ENCODE results near the gene C10orf95. TPM values are rescaled to one million over a fixed set of nuclear protein-coding genes. Genes with fewer than 3 reads are reported as not detected.

Gene C10orf95
- total RNA-seq, 1 donor: not detected

DNA sequence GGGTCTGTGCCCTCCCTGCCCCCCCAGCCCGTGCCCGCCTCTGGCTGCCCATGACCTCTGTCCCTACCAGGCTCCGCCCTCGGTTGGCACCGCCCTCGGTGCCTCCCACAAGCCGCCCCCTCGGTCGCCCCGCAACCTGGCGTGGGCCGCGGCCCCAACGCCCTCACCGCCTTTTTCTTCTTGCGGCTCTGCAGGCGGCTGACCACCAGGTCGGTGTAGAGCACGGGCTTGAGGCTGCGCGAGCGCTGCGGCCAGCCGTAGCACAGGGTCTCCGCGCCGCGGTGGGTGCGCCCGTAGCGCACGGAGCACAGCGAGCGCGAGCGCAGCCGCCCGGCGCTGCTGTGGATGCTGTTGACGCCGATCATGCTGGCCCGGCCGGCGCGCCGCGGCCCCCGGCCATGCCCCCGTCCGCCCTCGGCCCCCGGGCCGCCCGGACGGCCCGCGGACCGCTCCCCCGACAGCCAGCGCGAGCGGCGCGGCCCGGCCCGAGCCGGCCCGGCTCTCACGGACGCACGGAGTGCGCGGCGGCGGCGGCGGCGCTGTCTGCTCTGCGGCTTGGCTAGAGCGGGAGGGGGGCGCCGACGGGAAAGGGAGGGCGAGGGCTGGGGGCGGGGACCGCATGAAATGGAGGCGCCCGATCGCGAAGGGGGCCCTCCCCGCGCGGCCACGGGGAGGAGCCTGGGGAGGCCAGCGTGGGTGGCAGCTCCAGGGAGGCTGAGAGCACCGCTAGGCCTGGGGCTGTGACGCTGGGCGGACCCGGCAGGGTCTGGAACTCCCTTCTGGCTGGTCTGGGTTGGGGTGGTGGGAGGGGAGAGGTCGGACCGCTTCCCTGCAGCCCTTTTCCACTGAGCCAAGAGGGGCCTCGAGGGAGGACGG is 42.4 kb downstream of the C10orf95 start:
- Histone ChIP-seq H3K79me2 (ENCODE audit: insufficient read depth, low read length) (no peaks in the 10 kb centered on the region), H3K9me3 (ENCODE audit: low read depth, low read length) (no peaks in the 10 kb centered on the region), H3K27ac (ENCODE audit: low read depth, low read length) (no peak overlapping the region), H3K4me1 (ENCODE audit: insufficient read depth, low read length) (peaks cover 9% of the 10 kb centered on the region), H2AFZ (ENCODE audit: low read length) (no peak overlapping the region), H3K36me3 (ENCODE audit: insufficient read depth, low read length) (no peaks in the 10 kb centered on the region), H4K20me1 (ENCODE audit: insufficient read depth, low read length) (peaks cover 3% of the 10 kb centered on the region), H3K4me3 (ENCODE audit: insufficient read depth, low read length) (peak overlapping the region; percentile 66), H3K27me3 (ENCODE audit: insufficient read depth, low read length) (peaks cover 57% of the 10 kb centered on the region), H3K4me2 (ENCODE audit: insufficient read depth, low read length) (peak overlapping the region; percentile 62)
- TF ChIP-seq, protein P1, sequence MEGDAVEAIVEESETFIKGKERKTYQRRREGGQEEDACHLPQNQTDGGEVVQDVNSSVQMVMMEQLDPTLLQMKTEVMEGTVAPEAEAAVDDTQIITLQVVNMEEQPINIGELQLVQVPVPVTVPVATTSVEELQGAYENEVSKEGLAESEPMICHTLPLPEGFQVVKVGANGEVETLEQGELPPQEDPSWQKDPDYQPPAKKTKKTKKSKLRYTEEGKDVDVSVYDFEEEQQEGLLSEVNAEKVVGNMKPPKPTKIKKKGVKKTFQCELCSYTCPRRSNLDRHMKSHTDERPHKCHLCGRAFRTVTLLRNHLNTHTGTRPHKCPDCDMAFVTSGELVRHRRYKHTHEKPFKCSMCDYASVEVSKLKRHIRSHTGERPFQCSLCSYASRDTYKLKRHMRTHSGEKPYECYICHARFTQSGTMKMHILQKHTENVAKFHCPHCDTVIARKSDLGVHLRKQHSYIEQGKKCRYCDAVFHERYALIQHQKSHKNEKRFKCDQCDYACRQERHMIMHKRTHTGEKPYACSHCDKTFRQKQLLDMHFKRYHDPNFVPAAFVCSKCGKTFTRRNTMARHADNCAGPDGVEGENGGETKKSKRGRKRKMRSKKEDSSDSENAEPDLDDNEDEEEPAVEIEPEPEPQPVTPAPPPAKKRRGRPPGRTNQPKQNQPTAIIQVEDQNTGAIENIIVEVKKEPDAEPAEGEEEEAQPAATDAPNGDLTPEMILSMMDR (IDR thresholded peaks at IDR 0.05; ENCODE audit: extremely low read depth, low read depth, low read length): no peak
- DNase-seq (ENCODE audit: insufficient read length, low spot score, missing footprints): peak; percentile 94

DNA sequence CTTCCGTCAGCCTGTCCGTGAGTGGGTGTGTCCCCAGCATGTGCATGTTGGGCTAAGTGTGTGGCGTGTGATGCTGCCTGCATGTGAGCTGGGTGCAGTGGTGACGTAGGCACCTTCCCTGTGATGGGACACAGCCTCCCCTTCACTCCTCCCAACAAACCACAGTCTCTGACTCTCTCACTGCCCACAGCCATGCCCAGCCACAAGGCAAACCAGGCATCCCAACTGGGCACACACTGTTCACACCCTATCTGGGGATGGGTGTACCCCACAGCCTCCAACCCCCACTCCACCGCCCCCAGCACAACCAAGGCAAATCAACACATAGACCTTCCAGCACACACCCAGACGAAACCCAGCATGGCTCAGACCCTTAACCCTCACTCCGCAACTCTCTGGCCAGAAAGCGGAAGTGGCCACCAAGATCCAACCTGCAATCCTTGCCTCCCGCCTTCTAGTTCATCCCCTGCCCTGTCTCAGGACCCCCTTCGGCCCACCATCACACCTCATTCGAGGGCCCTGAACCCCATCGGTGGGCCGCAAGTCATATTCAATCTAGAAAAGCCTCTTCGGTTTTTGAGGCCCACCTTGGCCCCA is 43.1 kb downstream of the C10orf95 start:
- Histone ChIP-seq H3K4me1 (ENCODE audit: insufficient read depth, low read length) (peaks cover 8% of the 10 kb centered on the region), H3K27ac (ENCODE audit: low read depth, low read length) (no peak overlapping the region), H4K20me1 (ENCODE audit: insufficient read depth, low read length) (peaks cover 3% of the 10 kb centered on the region), H3K4me2 (ENCODE audit: insufficient read depth, low read length) (peak overlapping the region; percentile 61), H3K27me3 (ENCODE audit: insufficient read depth, low read length) (peaks cover 56% of the 10 kb centered on the region), H3K36me3 (ENCODE audit: insufficient read depth, low read length) (no peaks in the 10 kb centered on the region), H3K9me3 (ENCODE audit: low read depth, low read length) (no peaks in the 10 kb centered on the region), H2AFZ (ENCODE audit: low read length) (no peak overlapping the region), H3K4me3 (ENCODE audit: insufficient read depth, low read length) (peak overlapping the region; percentile 66), H3K79me2 (ENCODE audit: insufficient read depth, low read length) (no peaks in the 10 kb centered on the region)
- peak; percentile 87 for DNase-seq (ENCODE audit: insufficient read length, low spot score, missing footprints)
- TF ChIP-seq, protein P1 (IDR thresholded peaks at IDR 0.05; ENCODE audit: extremely low read depth, low read depth, low read length): no peak

DNA sequence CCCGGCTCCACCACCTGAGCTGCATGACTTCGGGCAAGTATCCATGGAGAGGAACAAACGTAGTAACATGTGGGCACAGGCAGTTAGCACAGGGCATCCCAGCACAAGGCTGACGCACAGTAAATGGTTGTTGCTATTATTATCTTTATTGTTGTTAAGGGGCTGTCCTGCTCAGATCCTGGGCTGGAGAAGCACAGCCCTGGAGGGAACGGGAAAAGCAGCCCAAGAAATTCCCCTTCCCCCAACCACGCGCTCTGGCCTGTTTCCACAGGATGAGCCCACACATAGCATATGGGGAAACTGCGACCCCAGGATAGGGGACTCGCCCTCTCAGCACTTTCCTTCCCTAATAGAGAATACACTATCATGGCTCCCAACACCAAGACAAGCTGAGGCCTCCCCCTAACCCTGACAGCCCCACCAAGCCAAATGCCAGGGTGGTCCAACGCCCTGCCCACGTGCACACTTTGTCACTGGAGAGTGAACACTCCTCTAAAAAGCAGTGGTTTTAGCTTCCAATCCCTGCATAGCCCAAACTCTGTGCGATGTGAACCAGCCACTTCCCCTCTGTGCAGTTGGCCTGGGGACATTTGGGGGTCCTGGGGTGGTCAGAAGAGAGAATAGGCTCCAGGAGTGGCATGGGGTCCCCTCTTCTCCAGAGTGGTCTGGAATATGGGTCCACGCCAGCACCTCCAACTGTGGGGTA is 43.8 kb downstream of the C10orf95 start:
- TF ChIP-seq, protein P1 (IDR thresholded peaks at IDR 0.05; ENCODE audit: extremely low read depth, low read depth, low read length): no peak
- Histone ChIP-seq H3K36me3 (ENCODE audit: insufficient read depth, low read length) (peaks cover under 1% of the 10 kb centered on the region), H3K9me3 (ENCODE audit: low read depth, low read length) (no peaks in the 10 kb centered on the region), H4K20me1 (ENCODE audit: insufficient read depth, low read length) (peaks cover 3% of the 10 kb centered on the region), H3K4me3 (ENCODE audit: insufficient read depth, low read length) (no peak overlapping the region), H3K27ac (ENCODE audit: low read depth, low read length) (no peak overlapping the region), H3K27me3 (ENCODE audit: insufficient read depth, low read length) (peaks cover 49% of the 10 kb centered on the region), H3K4me2 (ENCODE audit: insufficient read depth, low read length) (no peak overlapping the region), H3K79me2 (ENCODE audit: insufficient read depth, low read length) (no peaks in the 10 kb centered on the region), H2AFZ (ENCODE audit: low read length) (no peak overlapping the region), H3K4me1 (ENCODE audit: insufficient read depth, low read length) (peaks cover 6% of the 10 kb centered on the region)
- DNase-seq (ENCODE audit: insufficient read length, low spot score, missing footprints): peak; percentile 81
